ENCODE data around the gene KRTAP16-1.

DNA sequence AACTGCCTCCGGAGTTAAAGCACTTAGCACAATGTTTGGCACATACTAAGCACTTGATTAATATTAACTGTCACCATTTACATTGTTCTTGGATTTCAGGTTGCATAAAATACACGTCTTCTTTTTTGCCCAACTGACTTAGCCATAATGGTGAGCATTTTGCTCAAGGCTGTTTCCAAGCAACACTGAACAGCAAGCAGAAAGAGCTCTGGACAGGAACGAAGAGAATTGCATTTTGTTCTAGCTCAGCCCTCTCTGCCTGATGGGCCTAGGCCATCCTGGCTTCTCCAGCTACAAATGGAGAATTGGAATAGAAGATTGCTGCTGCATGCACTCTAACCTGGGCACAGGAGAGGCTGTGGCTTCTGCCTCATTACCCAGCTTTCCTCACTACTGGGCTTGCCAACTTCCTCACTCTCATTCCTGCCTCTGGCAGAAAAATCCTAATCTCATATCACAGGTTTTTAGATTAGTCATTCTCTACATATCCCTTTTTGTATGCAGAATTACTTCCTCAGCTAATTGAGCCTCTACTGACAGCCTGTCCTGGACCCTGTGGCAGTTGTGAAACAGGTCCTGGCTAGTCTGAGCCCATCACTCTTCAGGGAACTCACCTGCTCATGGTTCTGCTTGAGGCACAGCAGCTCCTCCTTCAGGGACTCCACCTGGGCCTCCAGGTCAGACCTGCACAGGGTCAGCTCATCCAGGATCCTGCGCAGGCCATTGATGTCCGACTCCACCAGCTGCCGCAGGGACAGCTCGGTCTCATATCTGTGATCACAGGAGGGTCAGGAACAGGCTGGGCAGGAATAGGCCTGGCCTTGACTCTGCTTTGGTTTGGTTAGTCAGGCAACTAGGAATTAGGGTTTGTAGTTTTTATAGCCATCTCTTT is 39.0 kb upstream of the KRTAP16-1 start:
- TF ChIP-seq POLR2A (IDR thresholded peaks at IDR 0.05) = no peak
- TF ChIP-seq, protein P1, sequence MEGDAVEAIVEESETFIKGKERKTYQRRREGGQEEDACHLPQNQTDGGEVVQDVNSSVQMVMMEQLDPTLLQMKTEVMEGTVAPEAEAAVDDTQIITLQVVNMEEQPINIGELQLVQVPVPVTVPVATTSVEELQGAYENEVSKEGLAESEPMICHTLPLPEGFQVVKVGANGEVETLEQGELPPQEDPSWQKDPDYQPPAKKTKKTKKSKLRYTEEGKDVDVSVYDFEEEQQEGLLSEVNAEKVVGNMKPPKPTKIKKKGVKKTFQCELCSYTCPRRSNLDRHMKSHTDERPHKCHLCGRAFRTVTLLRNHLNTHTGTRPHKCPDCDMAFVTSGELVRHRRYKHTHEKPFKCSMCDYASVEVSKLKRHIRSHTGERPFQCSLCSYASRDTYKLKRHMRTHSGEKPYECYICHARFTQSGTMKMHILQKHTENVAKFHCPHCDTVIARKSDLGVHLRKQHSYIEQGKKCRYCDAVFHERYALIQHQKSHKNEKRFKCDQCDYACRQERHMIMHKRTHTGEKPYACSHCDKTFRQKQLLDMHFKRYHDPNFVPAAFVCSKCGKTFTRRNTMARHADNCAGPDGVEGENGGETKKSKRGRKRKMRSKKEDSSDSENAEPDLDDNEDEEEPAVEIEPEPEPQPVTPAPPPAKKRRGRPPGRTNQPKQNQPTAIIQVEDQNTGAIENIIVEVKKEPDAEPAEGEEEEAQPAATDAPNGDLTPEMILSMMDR (IDR thresholded peaks at IDR 0.05) = no peak

Data from uterus (tissue), 2 donors.